HepG2 (cell line): ENCODE results near the gene RHBDD3.

Experiments used
- HMGA1 ChIP-seq: sonication (generic); formaldehyde crosslinking; conservative IDR thresholded peaks from 2 replicates; pipeline ENCODE4 v1.4.0; 2020; ENCODE audit warnings: missing genetic modification reagents
- ZNF253 ChIP-seq: sonication (generic); formaldehyde crosslinking; IDR thresholded peaks from 2 replicates; pipeline ENCODE4 v1.8.0; 2022; ENCODE audit warnings: mild to moderate bottlenecking, missing genetic modification reagents, borderline replicate concordance

GRCh38 chr22:29308791-29309262 lies 41.0 kb upstream of the RHBDD3 start:
- TF ChIP-seq HMGA1 = no peak
- TF ChIP-seq ZNF253 = no peak
